Measurements from ENCODE around the gene PIH1D1.

GRCh38 chr19:49438261-49438660 is 13.4 kb downstream of the PIH1D1 start:
- no peak for TF ChIP-seq POLR2A (IDR thresholded peaks at IDR 0.05)
- no peak for TF ChIP-seq CTCF (IDR thresholded peaks at IDR 0.05)
